IMR-90 (cell line): ENCODE data around the gene PSMC3. TPM values are rescaled to one million over a fixed set of nuclear protein-coding genes. Genes with fewer than 3 reads are reported as not detected.

ENCODE experiments used
- ATAC-seq: fragments of 200-7000 bp; cut with Tn5 transposase; 2 replicates; pipeline ENCODE4 v1.9.1; 2020; ENCODE audit warnings: low read depth, mild to moderate bottlenecking, moderate library complexity
- BruUV-seq: library from RNA; stranded (reverse); fragments of 400-500 nt; replicated peaks from 2 replicates; lab custom pipeline; 2021; lab: Mats Ljungman, UMichigan
- CTCF ChIA-PET: fragments of 300-600 bp; formaldehyde crosslinking; extraction: SDS; loops from one replicate; lab custom pipeline; 2021; ENCODE audit warnings: antibody characterized with exemption; lab: Yijun Ruan, JAX
- POLR2A ChIA-PET: fragments of 300-600 bp; sonication (Branson Sonifier 250); formaldehyde crosslinking; loops from one replicate; lab custom pipeline; 2022; ENCODE audit warnings: antibody characterized with exemption; ENCODE audit not compliant: unreplicated experiment; lab: Charles Lee
- DNase-seq: peaks from one replicate; pipeline ENCODE4 v3.0.0; 2013
- H2AFZ ChIP-seq: replicated peaks from 2 replicates; pipeline ENCODE3; 2013; ENCODE audit warnings: low read length, mild to moderate bottlenecking; ENCODE audit not compliant: poor library complexity
- H2AK5ac ChIP-seq: 2 replicates; pipeline ENCODE4 v1.6.1; 2013; ENCODE audit warnings: low read depth, low read length, inconsistent platforms
- H2AK9ac ChIP-seq: replicated peaks from 2 replicates; pipeline ENCODE3; 2013; ENCODE audit warnings: mild to moderate bottlenecking, low read depth, low read length, moderate library complexity; ENCODE audit not compliant: poor library complexity
- H2BK120ac ChIP-seq: 2 replicates; pipeline ENCODE4 v1.6.1; 2013; ENCODE audit warnings: low read depth, low read length, inconsistent platforms
- H2BK15ac ChIP-seq: 3 replicates; pipeline ENCODE4 v1.6.1; 2013; ENCODE audit warnings: low read depth, low read length, inconsistent platforms
- H2BK20ac ChIP-seq: 2 replicates; pipeline ENCODE4 v1.6.1; 2013; ENCODE audit warnings: low read depth, mild to moderate bottlenecking, inconsistent platforms, low read length, moderate library complexity
- H2BK5ac ChIP-seq: 2 replicates; pipeline ENCODE4 v1.6.1; 2013; ENCODE audit warnings: mild to moderate bottlenecking, low read depth, low read length, inconsistent platforms; ENCODE audit not compliant: poor library complexity, severe bottlenecking
- H3K14ac ChIP-seq: replicated peaks from 2 replicates; pipeline ENCODE4 v1.6.1; 2013; ENCODE audit warnings: low read depth, low read length, inconsistent platforms
- H3K18ac ChIP-seq: 2 replicates; pipeline ENCODE4 v1.6.1; 2013; ENCODE audit warnings: low read depth, low read length, control low read depth
- H3K23ac ChIP-seq: 2 replicates; pipeline ENCODE4 v1.6.1; 2013; ENCODE audit warnings: low read depth, low read length, inconsistent platforms
- H3K27ac ChIP-seq: 2 replicates; pipeline ENCODE4 v1.5.1; 2013; ENCODE audit warnings: mild to moderate bottlenecking, control low read depth, low read length; ENCODE audit not compliant: insufficient read depth
- H3K27me3 ChIP-seq: 2 replicates; pipeline ENCODE4 v1.6.1; 2013; ENCODE audit warnings: low read length; ENCODE audit not compliant: control insufficient read depth, insufficient read depth
- H3K36me3 ChIP-seq: 2 replicates; pipeline ENCODE4 v1.6.1; 2013; ENCODE audit warnings: low read length, mixed read lengths; ENCODE audit not compliant: control insufficient read depth, insufficient read depth
- H3K4ac ChIP-seq: 2 replicates; pipeline ENCODE4 v1.6.1; 2013; ENCODE audit warnings: low read depth, low read length, inconsistent platforms
- H3K4me1 ChIP-seq: 2 replicates; pipeline ENCODE4 v1.6.1; 2013; ENCODE audit warnings: low read length, mixed read lengths; ENCODE audit not compliant: control insufficient read depth, insufficient read depth
- H3K4me2 ChIP-seq: 2 replicates; pipeline ENCODE4 v1.6.1; 2013; ENCODE audit warnings: low read depth, mild to moderate bottlenecking, control low read depth, low read length, moderate library complexity
- H3K4me3 ChIP-seq: 2 replicates; pipeline ENCODE4 v1.5.1; 2013; ENCODE audit warnings: low read depth, mild to moderate bottlenecking, control low read depth, low read length, moderate library complexity; ENCODE audit not compliant: insufficient read depth
- H3K56ac ChIP-seq: 2 replicates; pipeline ENCODE4 v1.6.1; 2013; ENCODE audit warnings: low read length, inconsistent platforms; ENCODE audit not compliant: insufficient read depth; ENCODE audit errors: extremely low read depth
- H3K79me1 ChIP-seq, 2 experiments: 2 replicates each; pipeline ENCODE4 v1.6.1; 2013; ENCODE audit warnings: low read length in 2 of 2, inconsistent platforms in 1 of 2, low read depth in 1 of 2
- H3K9ac ChIP-seq: 2 replicates; pipeline ENCODE4 v1.6.1; 2013; ENCODE audit warnings: low read depth, low read length, control low read depth
- H3K9me1 ChIP-seq: 2 replicates; pipeline ENCODE4 v1.6.1; 2013; ENCODE audit warnings: low read length, inconsistent platforms; ENCODE audit not compliant: insufficient read depth
- H3K9me3 ChIP-seq: 2 replicates; pipeline ENCODE4 v1.6.1; 2013; ENCODE audit warnings: low read length; ENCODE audit not compliant: control insufficient read depth, insufficient read depth
- H4K20me1 ChIP-seq: 2 replicates; pipeline ENCODE4 v1.6.1; 2013; ENCODE audit warnings: low read length, inconsistent platforms; ENCODE audit not compliant: insufficient read depth
- H4K5ac ChIP-seq: 2 replicates; pipeline ENCODE4 v1.6.1; 2013; ENCODE audit warnings: mild to moderate bottlenecking, low read depth, low read length, control low read depth
- H4K8ac ChIP-seq, 2 experiments: 2 replicates each; pipeline ENCODE4 v1.6.1; 2013; ENCODE audit warnings: low read depth in 2 of 2, low read length in 2 of 2, control low read depth in 1 of 2, inconsistent platforms in 1 of 2
- H4K91ac ChIP-seq: 2 replicates; pipeline ENCODE4 v1.6.1; 2013; ENCODE audit warnings: low read depth, low read length, inconsistent platforms; ENCODE audit not compliant: insufficient read depth
- BHLHE40 ChIP-seq: fragments of 150-350 bp; IDR thresholded peaks from 2 replicates; pipeline ENCODE4 v1.6.1; 2016; ENCODE audit warnings: mild to moderate bottlenecking, low read depth, low read length
- CEBPB ChIP-seq: IDR thresholded peaks from 2 replicates; pipeline ENCODE4 v1.6.1; 2012; ENCODE audit warnings: low read depth, low read length, improper control_type of control experiment
- CHD1 ChIP-seq: IDR thresholded peaks from 2 replicates; pipeline ENCODE4 v1.6.1; 2012; ENCODE audit warnings: low read depth, low read length, improper control_type of control experiment
- FOS ChIP-seq: fragments of 150-350 bp; IDR thresholded peaks from 2 replicates; pipeline ENCODE4 v1.6.1; 2016; ENCODE audit warnings: low read depth, low read length
- MAFK ChIP-seq: IDR thresholded peaks from 2 replicates; pipeline ENCODE4 v1.6.1; 2012; ENCODE audit warnings: low read depth, low read length, improper control_type of control experiment
- MAZ ChIP-seq: IDR thresholded peaks from 2 replicates; pipeline ENCODE4 v1.6.1; 2012; ENCODE audit warnings: low read depth, mild to moderate bottlenecking, low read length, improper control_type of control experiment, moderate library complexity, borderline replicate concordance
- MXI1 ChIP-seq: IDR thresholded peaks from 2 replicates; pipeline ENCODE4 v1.6.1; 2012; ENCODE audit warnings: low read depth, mild to moderate bottlenecking, low read length, moderate library complexity, borderline replicate concordance
- NFE2L2 ChIP-seq: fragments of 150-350 bp; IDR thresholded peaks from 2 replicates; pipeline ENCODE4 v1.6.1; 2016; ENCODE audit warnings: low read depth, mild to moderate bottlenecking, low read length
- POLR2A ChIP-seq: IDR thresholded peaks from 2 replicates; pipeline ENCODE4 v1.6.1; 2012; ENCODE audit warnings: mild to moderate bottlenecking, low read depth, low read length
- RAD21 ChIP-seq: IDR thresholded peaks from 2 replicates; pipeline ENCODE4 v1.6.1; 2012; ENCODE audit warnings: low read length, improper control_type of control experiment
- RCOR1 ChIP-seq: IDR thresholded peaks from 2 replicates; pipeline ENCODE4 v1.6.1; 2012; ENCODE audit warnings: mild to moderate bottlenecking, low read length, improper control_type of control experiment; ENCODE audit not compliant: insufficient replicate concordance
- RFX5 ChIP-seq: IDR thresholded peaks from 2 replicates; pipeline ENCODE4 v1.8.0; 2012; ENCODE audit warnings: low read depth, mild to moderate bottlenecking, low read length, moderate library complexity
- SMC3 ChIP-seq: fragments of 150-350 bp; IDR thresholded peaks from 2 replicates; pipeline ENCODE4 v1.6.1; 2016; ENCODE audit warnings: low read depth, mild to moderate bottlenecking, antibody characterized with exemption, low read length, moderate library complexity
- USF2 ChIP-seq: fragments of 150-350 bp; IDR thresholded peaks from 2 replicates; pipeline ENCODE4 v1.6.1; 2017; ENCODE audit warnings: mild to moderate bottlenecking, antibody characterized with exemption, low read length, low read depth
- WGBS, 2 experiments: methylation state at CpG; one replicate each; pipeline versions ENCODE4 v1.1.5 to v1.1.7; 2013; ENCODE audit warnings: missing lambda C conversion rate in 2 of 2; ENCODE audit not compliant: insufficient read length in 1 of 2; ENCODE audit errors: extremely low coverage in 2 of 2; 5-methylcytosine and 5-hydroxymethylcytosine counted together
- dilution Hi-C: fragments of 300-500 bp; cut with HindIII; formaldehyde crosslinking; loops from one replicate; pipeline ENCODE4 v1.14.3; 2018; ENCODE audit warnings: low sequenced_read_pairs; ENCODE audit not compliant: unreplicated experiment
- in situ Hi-C: fragments of 300-500 bp; cut with MboI; formaldehyde crosslinking; loops from 3 replicates; pipeline ENCODE4 v1.14.3; 2019; ENCODE audit warnings: low sequenced_read_pairs, inconsistent platforms, mixed read lengths
- intact Hi-C: fragments of 100-400 bp; cut with micrococcal nuclease; formaldehyde crosslinking; loops from 2 replicates; pipeline ENCODE4 v1.10.0; 2022
- polyA plus RNA-seq, 3 experiments: library from polyadenylated mRNA; depleted of rRNA; stranded (reverse); fragments of >200 nt; gene quantifications; 2 replicates each; pipeline ENCODE4 v1.2.3, GENCODE V29; 2012; ENCODE audit warnings: low replicate concordance in 1 of 3
- total RNA-seq: library from RNA; depleted of rRNA; stranded (reverse); fragments of >200 nt; gene quantifications from 2 replicates; pipeline ENCODE4 v1.2.3, GENCODE V29; 2012
- TF ChIP-seq, protein P1 (sequence below): conservative IDR thresholded peaks from 2 replicates; pipeline ENCODE4 v1.5.1; 2012; ENCODE audit warnings: mild to moderate bottlenecking, low read depth, low read length, improper control_type of control experiment
- TF ChIP-seq, protein P2 (sequence below): fragments of 150-350 bp; IDR thresholded peaks from 2 replicates; pipeline ENCODE4 v1.6.1; 2016; ENCODE audit warnings: low read depth, mild to moderate bottlenecking, low read length, moderate library complexity, borderline replicate concordance

Gene PSMC3
- total and polyA plus RNA-seq, 2 of the 4 experiments (the other 2 are of a cell fraction): 238 to 253 TPM

DNA sequence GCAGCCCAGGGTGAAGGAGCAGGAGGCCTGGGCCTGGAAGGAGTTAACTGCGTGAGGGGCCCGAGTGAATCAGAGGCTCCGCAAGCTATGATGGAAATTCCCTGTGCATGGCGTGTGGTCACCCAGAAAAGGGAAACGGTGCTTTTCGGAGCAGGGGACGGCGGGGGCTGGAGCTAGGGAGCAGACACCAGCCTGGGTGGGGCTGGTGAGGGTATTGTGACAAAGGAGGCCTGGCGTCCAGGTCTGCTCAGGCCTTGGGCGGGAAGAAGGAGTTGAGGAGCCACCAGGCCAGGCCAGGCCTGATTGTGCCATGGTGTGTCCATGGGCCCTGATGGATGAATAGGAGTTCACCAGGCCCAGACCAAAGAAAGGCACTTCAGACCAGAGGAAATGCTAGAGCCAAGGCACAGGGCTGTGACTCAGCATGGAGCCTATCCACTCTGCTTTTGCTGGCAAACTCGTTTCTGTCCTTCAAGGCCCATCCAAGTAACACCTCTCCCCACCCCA is 35.1 kb downstream of the PSMC3 start:
- CTCF ChIA-PET: no interaction called here

More for the DNA sequence above, 35.1 kb downstream of the PSMC3 start:
- in situ Hi-C loops (no loop called here), intact Hi-C loops (no loop called here), dilution Hi-C loops (no loop called here)
- Histone ChIP-seq H2BK5ac (no peak overlapping the region), H3K9me1 (peaks cover 6% of the 10 kb centered on the region), H3K9ac (no peak overlapping the region), H3K9me3 (no peaks in the 10 kb centered on the region), H2AK5ac (no peak overlapping the region), H3K14ac (no peak overlapping the region), H2AFZ (no peak overlapping the region), H3K18ac (no peak overlapping the region), H4K20me1 (no peaks in the 10 kb centered on the region), H3K27ac (no peak overlapping the region), H2BK20ac (no peak overlapping the region), H3K23ac (no peak overlapping the region), H3K27me3 (no peaks in the 10 kb centered on the region), H4K8ac (no peak overlapping the region), H2AK9ac (no peak overlapping the region), H3K4me2 (no peak overlapping the region), H2BK120ac (no peak overlapping the region), H3K4me3 (no peak overlapping the region), H3K4ac (no peak overlapping the region), H3K4me1 (peaks cover 9% of the 10 kb centered on the region), H3K36me3 (no peaks in the 10 kb centered on the region), H4K91ac (no peak overlapping the region), H4K5ac (no peak overlapping the region), H2BK15ac (no peak overlapping the region), H3K56ac (no peak overlapping the region), H3K79me1 (no peaks in the 10 kb centered on the region)
- POLR2A ChIA-PET: no interaction called here
- WGBS, 2 experiments: 93% methylated on average over 9 of the region's 11 CpGs; no CpG with 5 or more reads in 1 of the 2 experiments
- ATAC-seq: no peak
- no peak for DNase-seq
- TF ChIP-seq SMC3: no peak
- TF ChIP-seq MAFK: no peak
- no peak for TF ChIP-seq FOS
- no peak for TF ChIP-seq MXI1
- no peak for TF ChIP-seq BHLHE40
- TF ChIP-seq RAD21: no peak
- TF ChIP-seq CEBPB: no peak
- TF ChIP-seq RFX5: no peak
- TF ChIP-seq USF2: no peak
- no peak for TF ChIP-seq NFE2L2
- TF ChIP-seq, protein P1, sequence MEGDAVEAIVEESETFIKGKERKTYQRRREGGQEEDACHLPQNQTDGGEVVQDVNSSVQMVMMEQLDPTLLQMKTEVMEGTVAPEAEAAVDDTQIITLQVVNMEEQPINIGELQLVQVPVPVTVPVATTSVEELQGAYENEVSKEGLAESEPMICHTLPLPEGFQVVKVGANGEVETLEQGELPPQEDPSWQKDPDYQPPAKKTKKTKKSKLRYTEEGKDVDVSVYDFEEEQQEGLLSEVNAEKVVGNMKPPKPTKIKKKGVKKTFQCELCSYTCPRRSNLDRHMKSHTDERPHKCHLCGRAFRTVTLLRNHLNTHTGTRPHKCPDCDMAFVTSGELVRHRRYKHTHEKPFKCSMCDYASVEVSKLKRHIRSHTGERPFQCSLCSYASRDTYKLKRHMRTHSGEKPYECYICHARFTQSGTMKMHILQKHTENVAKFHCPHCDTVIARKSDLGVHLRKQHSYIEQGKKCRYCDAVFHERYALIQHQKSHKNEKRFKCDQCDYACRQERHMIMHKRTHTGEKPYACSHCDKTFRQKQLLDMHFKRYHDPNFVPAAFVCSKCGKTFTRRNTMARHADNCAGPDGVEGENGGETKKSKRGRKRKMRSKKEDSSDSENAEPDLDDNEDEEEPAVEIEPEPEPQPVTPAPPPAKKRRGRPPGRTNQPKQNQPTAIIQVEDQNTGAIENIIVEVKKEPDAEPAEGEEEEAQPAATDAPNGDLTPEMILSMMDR: no peak
- TF ChIP-seq, protein P2, sequence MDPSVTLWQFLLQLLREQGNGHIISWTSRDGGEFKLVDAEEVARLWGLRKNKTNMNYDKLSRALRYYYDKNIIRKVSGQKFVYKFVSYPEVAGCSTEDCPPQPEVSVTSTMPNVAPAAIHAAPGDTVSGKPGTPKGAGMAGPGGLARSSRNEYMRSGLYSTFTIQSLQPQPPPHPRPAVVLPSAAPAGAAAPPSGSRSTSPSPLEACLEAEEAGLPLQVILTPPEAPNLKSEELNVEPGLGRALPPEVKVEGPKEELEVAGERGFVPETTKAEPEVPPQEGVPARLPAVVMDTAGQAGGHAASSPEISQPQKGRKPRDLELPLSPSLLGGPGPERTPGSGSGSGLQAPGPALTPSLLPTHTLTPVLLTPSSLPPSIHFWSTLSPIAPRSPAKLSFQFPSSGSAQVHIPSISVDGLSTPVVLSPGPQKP: no peak
- TF ChIP-seq POLR2A: no peak
- no peak for TF ChIP-seq RCOR1
- TF ChIP-seq CHD1: no peak
- TF ChIP-seq MAZ: no peak
- BruUV-seq: no TSS peak
